Astrocyte of the cerebellum (primary cell): ENCODE data around the gene FAAP100.

Experiments
- DNase-seq: peaks from one replicate; pipeline ENCODE4 v3.0.0-alpha.2; 2011; ENCODE audit warnings: low read depth
- H3K4me3 ChIP-seq: 2 replicates; pipeline ENCODE4 v1.5.1; 2011; ENCODE audit warnings: mild to moderate bottlenecking, low read depth, low read length, moderate library complexity
- in situ Hi-C: cut with HindIII; loops from 2 replicates; pipeline ENCODE4 v1.10.0; 2017; ENCODE audit warnings: low sequenced_read_pairs
- TF ChIP-seq, protein P1 (sequence below): IDR thresholded peaks from 2 replicates; pipeline ENCODE4 v1.5.1; 2012; ENCODE audit warnings: low read length, low read depth, moderate library complexity, mild to moderate bottlenecking; ENCODE audit errors: missing control alignments

FAAP100 gene

DNA sequence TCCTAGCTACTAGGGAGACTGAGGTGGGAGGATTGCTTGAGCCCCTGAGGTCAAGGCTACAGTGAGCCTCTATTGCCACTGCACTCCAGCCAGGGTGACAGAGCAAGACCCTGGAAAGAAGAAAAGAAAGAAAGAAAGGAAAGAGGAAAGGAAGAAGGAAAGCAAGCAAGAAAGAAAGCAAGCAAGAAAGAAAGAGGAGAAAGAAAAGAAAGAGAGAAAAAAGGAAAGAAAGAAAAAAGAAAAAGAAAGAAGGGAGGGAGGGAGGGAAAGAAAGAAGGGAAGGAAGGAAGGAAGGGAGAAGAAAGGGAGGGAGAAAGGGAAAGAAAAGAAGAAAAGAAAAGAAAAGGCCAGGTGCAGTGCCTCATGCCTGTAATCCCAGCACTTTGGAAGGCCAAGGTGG lies 48.5 kb downstream of the FAAP100 start:
- no peak for DNase-seq
- in situ Hi-C loops, result no loop called here
- H3K4me3 ChIP-seq, result no peak overlapping the region
- TF ChIP-seq, protein P1, sequence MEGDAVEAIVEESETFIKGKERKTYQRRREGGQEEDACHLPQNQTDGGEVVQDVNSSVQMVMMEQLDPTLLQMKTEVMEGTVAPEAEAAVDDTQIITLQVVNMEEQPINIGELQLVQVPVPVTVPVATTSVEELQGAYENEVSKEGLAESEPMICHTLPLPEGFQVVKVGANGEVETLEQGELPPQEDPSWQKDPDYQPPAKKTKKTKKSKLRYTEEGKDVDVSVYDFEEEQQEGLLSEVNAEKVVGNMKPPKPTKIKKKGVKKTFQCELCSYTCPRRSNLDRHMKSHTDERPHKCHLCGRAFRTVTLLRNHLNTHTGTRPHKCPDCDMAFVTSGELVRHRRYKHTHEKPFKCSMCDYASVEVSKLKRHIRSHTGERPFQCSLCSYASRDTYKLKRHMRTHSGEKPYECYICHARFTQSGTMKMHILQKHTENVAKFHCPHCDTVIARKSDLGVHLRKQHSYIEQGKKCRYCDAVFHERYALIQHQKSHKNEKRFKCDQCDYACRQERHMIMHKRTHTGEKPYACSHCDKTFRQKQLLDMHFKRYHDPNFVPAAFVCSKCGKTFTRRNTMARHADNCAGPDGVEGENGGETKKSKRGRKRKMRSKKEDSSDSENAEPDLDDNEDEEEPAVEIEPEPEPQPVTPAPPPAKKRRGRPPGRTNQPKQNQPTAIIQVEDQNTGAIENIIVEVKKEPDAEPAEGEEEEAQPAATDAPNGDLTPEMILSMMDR, result no peak

DNA sequence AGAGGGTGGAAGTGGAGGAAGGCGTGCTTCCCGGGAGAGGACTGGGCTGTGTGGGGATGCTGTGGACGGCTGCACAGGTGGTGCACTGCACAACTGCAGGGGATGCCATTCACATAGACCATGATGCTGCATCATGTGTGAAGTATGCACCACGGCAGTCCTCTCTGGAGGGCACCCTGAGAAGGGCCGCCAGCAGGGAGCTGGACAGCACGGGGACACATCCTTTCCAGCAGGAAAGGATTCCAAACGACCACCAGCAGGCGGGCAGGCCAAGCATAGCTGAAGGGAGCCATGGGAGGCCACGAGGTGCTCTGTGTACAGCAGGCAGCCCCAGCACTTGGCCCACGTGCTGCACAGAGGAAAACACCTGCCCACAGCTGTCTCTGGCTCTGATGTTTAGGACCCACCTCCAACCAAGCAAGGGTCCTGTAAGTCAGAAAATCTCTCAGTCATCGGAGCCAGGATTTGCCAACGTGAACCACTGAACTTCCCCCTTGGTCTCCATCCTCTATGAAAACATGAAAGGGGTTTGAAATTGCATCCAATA lies 49.6 kb downstream of the FAAP100 start:
- in situ Hi-C loops, result no loop called here
- no peak overlapping the region for H3K4me3 ChIP-seq
- TF ChIP-seq, protein P1, result no peak
- DNase-seq, result no peak

DNA sequence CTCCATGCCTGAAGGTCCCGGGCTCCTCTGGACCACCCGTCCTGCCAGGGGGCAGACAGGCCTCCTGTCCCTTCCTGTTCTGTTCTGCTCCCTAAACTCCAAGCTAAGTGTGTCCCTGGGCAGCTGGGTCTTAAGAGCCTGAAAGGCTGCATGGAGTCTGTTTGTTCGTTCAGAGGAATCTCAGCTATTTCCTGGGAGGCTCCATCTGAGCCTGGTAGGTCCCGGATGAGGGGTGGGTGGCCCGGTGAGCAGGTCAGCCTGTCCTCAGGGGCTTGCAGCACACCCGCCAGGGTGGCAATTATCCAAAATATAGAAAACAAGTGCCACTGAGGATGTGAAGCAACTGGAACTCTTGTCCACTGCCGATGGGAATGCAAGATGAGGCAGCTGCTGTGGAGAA lies 52.1 kb downstream of the FAAP100 start:
- TF ChIP-seq, protein P1, result no peak
- H3K4me3 ChIP-seq, result no peak overlapping the region
- no peak for DNase-seq
- in situ Hi-C loops, result no loop called here

DNA sequence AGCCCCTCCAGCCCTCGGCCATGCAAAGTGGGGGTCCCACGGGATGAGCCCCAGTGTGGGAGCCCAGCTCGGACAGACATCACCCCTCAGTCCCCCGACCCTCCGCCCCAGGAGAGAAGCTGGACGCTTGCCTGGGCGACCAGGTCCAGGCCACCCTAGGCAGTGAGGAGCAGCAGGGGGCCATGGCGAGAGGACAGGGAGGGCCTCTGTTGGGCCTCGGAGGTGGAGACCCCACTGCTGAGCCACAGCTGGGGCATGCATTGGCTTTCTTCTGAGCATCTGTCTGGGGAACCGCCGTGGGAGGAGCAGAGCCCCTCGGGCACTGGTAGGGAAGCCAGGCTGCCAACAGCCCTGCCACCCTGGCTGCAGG lies 52.6 kb downstream of the FAAP100 start:
- in situ Hi-C loops, result no loop called here

DNA sequence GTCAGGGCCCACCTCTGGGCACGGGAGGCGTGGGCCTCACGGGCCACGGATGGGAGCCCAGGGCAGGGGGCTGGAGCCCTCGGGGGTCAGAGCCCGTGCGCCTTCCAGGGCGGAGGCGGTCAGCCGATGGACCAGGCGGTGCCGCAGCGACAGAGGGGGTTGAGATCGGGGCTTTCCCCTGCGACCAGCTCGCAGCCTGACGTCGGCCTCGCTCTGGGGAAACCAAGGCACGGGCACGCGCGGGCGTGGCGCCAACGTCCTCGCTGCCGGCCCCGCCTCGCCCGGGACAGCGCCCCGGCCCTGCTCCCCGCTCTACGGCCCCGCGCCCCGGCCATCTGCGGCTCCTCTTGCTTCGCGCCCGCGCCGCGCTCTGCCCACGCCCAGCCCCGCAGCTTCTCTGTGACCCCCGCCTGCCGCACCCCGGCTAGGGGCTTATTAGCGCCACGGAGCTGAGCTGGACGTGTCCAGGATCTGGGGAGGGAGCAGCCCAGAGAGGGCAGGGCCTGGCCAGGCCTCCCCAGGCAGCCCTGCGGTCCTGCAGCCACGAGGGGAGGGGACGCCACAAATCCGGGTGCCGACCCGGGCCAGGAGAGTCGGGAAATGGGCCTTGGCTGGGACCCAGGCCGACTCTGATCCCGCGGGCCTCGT lies 53.1 kb downstream of the FAAP100 start:
- TF ChIP-seq, protein P1, result no peak
- DNase-seq, result no peak
- in situ Hi-C loops, result no loop called here
- no peak overlapping the region for H3K4me3 ChIP-seq

More for the DNA sequence above, 52.6 kb downstream of the FAAP100 start:
- TF ChIP-seq, protein P1, result no peak
- DNase-seq, result no peak
- H3K4me3 ChIP-seq, result no peak overlapping the region

DNA sequence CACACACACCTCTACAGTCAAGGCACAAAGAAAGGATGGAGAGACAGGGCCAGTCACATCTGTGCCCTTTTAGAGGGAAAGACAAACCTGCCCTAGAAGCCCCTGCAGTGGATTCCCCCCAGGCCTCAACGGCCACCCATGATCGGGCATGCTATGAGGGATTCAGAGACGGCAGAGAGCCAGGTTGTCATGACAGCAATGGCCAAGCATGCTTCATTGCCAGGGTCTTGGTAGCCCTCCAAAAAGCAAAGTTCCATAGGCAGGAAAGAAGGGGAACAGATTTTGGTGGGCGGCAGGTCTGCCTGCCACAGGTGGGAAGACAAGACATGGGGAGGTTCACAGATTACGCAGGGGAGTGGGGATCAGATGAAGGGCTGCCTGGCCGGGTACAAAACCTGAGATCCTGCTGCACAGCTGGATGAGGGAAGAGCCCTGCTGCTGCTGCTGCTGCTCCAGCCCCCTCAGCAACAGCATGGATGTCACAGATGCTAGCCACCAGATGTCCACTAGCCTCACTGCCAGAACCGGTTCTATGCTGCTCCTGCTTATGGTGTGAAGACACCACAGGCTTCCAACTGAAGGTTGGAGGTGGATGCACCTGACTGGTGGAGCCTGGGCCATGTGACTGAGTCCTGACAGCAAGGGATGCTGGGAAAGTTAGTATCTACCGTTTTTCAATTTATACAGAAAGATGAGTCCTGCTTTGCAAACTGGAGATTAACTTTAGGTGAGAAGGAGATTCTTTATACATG lies 57.4 kb downstream of the FAAP100 start:
- no peak overlapping the region for H3K4me3 ChIP-seq
- in situ Hi-C loops, result no loop called here
- no peak for DNase-seq
- TF ChIP-seq, protein P1, result no peak
